T-helper 2 cell (primary cell): ENCODE results near the gene MUC5AC.

ENCODE experiments used
- DNase-seq, 5 experiments: peaks; one replicate each; pipeline versions ENCODE4 v3.0.0 to v3.0.0-alpha.2; 2012 to 2022

Gene MUC5AC

DNA sequence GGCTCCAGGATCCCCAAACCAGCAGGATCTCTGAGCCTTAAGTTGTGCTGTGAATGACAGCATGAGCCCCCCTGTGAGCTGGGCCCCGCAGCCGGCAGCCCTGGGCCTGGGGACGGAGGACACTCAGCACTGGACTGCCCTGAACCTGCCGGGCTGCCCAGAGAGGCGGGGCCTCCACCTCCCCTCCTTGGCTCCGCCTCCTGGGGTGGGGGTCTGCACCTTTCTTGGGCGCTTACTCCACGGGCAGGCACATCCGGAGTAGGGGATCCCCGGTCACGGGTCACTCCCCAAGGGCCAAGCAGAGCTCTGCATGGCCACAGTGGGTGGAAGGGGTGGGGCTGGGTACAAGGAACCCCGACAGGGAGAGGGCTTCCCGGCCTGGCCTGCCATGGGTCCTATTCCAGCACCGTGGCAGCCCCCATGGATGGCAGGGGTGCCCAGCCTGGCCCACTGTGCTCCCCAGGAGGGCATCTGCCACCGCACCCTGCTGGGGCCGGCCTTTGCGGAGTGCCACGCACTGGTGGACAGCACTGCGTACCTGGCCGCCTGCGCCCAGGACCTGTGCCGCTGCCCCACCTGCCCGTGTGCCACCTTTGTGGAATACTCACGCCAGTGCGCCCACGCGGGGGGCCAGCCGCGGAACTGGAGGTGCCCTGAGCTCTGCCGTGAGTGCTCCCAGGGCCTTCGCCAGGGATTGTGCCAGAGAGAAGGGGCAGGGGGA is 70.5 kb downstream of the MUC5AC start:
- no peak for DNase-seq

GRCh38 chr11:1228921-1229451 is 71.2 kb downstream of the MUC5AC start:
- DNase-seq: no peak

- no peak for DNase-seq
Measured at GRCh38 chr11:1229471-1230120, 71.8 kb downstream of the MUC5AC start.

- no peak for DNase-seq
Measured at GRCh38 chr11:1230121-1230455, 72.3 kb downstream of the MUC5AC start.

- no peak for DNase-seq
Measured at GRCh38 chr11:1230456-1231395, 73.0 kb downstream of the MUC5AC start.

DNA sequence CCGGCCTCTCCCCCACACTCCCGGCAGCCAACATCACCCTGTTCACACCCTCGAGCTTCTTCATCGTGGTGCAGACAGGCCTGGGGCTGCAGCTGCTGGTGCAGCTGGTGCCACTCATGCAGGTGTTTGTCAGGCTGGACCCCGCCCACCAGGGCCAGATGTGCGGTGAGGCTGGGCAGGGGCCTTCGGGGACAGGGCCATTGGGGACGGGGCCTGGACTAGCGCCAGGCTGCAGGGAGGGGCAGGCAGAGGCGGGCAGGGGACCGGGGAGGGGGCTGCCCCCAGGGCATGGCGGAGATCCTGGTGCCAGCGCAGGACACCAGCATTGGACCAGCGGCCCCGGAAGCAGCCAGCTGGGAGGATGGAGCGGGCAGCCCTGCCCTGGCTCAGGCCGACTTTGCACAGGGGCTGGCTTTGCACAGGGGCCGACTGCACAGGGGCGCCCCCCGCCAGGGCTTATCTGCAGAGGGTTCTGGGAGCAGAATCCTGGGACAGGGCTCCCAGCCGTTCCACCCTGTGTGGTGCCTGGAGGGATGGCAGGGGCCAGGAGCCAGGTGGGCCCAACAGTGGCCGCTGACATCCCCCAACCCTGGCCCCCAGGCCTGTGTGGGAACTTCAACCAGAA is 73.8 kb downstream of the MUC5AC start:
- no peak for DNase-seq

- no peak for DNase-seq
Measured at GRCh38 chr11:1232021-1232882, 74.5 kb downstream of the MUC5AC start.

DNA sequence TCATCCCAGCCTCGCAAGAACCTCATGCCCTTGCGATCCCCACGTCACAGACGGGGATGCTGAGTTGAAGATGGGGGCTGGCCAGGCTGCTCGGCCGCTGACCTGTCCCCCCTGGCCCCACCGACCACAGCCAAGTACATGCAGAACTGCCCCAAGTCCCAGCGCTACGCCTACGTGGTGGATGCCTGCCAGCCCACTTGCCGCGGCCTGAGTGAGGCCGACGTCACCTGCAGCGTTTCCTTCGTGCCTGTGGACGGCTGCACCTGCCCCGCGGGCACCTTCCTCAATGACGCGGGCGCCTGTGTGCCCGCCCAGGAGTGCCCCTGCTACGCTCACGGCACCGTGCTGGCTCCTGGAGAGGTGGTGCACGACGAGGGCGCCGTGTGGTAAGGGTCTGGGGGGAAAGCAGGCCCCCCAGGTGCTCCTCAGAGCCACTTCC is 75.1 kb downstream of the MUC5AC start:
- no peak for DNase-seq

- no peak for DNase-seq
Measured at GRCh38 chr11:1233351-1234053, 75.7 kb downstream of the MUC5AC start.

DNA sequence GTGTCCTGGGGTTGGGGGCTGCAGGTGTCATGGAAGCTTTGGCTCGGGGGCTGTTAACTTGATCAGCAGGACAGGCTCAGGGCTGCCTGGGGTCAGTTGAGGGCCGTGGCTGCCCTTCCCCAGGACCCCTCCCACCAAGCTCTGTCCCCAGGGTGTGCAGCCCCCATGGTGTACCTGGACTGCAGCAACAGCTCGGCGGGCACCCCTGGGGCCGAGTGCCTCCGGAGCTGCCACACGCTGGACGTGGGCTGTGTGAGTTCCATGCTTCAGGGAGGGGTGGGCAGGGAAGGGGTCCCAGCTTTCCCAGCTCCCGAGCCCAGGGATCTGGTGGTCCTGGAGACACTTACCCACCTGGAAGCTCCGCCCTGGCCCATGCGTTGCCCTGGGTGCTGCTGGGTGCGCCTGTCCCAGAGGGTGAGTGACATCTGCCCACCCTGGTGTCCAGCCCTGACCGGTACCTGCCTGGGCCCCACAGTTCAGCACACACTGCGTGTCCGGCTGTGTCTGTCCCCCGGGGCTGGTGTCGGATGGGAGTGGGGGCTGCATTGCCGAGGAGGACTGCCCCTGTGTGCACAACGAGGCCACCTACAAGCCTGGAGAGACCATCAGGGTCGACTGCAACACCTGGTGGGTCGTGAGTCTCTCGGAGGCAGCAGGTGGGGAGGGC is 76.4 kb downstream of the MUC5AC start:
- DNase-seq: no peak

GRCh38 chr11:1234771-1235305 is 77.1 kb downstream of the MUC5AC start:
- DNase-seq: no peak

DNA sequence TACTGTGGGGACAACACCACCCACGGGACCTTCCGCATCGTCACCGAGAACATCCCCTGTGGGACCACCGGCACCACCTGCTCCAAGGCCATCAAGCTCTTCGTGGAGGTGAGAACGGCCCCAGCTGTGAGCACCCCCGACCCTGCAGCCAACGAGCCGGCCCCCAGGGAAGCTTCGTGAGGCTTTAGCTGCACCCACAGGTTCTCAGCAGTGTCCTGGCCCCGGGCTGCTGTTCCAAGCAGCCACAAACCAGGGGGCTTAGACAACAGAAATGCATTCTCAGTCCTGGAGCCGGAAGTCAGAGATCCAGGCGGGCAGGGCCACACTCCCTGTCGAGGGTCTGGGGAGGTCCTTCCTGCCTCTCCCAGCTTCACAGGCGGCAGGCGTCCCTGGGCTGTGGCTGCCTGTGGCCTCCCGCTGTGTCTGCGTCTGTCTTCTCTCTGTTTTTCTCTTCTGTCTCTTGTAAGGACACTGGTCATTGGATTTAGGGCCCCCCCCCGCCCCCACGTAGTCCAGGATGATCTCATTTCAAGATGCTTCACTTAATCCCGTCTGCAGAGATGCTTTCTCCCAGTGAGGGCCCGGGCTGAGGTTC is 77.7 kb downstream of the MUC5AC start:
- no peak for DNase-seq

DNA sequence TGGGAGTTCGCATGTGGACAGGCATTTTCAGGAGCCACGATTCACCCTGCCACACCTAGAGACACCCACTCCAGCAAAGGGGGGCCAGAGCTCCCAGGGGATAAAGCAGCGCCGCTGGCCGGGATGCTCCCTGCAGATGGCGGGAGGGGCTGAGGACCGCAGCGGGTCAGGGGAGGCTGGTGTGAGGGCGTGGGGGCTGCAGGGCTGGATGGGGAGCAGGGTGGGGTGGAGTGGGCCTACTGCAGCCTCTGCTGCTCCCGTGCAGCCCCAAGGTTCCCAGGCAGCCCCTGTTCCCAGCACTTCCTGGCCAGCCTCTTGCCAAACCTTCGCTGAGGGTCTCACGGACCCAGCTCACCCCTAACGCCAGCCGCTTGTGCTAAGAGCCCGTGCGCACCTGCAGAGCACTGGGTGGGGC is 78.2 kb downstream of the MUC5AC start:
- DNase-seq: no peak

- no peak for DNase-seq
Measured at GRCh38 chr11:1236316-1237127, 78.8 kb downstream of the MUC5AC start.

DNA sequence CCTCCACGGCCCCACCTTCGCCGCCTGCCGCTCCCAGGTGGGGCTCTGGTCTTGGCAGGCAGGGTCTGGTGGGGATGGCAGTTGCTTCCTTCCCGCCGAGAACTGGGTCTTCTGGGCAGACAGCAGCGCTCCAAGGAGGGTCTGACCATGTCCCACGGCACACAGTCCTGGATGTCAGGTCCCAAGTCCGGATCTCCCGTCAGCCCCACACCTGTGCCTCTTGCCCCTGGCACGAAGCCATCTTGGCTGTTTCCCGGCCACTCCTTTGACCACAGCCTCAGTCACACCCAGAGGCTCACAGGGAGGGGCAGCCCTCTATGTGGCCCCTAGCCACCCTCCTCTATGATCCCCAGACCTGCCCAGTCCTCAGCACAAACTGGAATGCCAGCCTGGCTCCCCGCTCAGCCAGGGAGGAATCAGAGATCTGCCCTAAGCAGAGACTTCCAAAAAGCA is 79.4 kb downstream of the MUC5AC start:
- DNase-seq: no peak

GRCh38 chr11:1237851-1238250 is 80.1 kb downstream of the MUC5AC start:
- DNase-seq: no peak

GRCh38 chr11:1238767-1239595 is 81.2 kb downstream of the MUC5AC start:
- DNase-seq: no peak
